GM20000 (cell line): Measurements from ENCODE around the gene CYP2S1.

Experiments
- DNase-seq: peaks from one replicate; pipeline ENCODE4 v3.0.0; 2012; ENCODE audit warnings: low spot score
- TF ChIP-seq, protein P1 (sequence below): IDR thresholded peaks from 2 replicates; pipeline ENCODE4 v1.5.1; 2012; ENCODE audit warnings: mild to moderate bottlenecking, control low read depth; ENCODE audit errors: extremely low read depth, missing control alignments

The CYP2S1 gene

GRCh38 chr19:41198559-41198958, 5.5 kb downstream of the CYP2S1 start:
- no peak for DNase-seq
- TF ChIP-seq, protein P1, sequence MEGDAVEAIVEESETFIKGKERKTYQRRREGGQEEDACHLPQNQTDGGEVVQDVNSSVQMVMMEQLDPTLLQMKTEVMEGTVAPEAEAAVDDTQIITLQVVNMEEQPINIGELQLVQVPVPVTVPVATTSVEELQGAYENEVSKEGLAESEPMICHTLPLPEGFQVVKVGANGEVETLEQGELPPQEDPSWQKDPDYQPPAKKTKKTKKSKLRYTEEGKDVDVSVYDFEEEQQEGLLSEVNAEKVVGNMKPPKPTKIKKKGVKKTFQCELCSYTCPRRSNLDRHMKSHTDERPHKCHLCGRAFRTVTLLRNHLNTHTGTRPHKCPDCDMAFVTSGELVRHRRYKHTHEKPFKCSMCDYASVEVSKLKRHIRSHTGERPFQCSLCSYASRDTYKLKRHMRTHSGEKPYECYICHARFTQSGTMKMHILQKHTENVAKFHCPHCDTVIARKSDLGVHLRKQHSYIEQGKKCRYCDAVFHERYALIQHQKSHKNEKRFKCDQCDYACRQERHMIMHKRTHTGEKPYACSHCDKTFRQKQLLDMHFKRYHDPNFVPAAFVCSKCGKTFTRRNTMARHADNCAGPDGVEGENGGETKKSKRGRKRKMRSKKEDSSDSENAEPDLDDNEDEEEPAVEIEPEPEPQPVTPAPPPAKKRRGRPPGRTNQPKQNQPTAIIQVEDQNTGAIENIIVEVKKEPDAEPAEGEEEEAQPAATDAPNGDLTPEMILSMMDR, result no peak

DNA sequence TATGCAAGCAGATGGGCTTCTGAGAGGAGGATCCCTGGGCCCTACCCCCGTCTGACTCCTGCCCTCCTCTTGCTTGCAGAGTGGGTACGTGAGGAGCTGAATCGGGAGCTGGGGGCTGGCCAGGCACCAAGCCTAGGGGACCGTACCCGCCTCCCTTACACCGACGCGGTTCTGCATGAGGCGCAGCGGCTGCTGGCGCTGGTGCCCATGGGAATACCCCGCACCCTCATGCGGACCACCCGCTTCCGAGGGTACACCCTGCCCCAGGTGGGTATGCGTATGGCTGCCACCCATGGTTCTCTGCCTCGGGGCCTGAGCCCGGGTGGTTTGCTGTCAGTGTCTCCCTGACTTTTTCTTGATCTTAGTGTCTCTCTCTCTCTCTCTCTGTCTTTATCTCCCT, 10.4 kb downstream of the CYP2S1 start:
- DNase-seq, result no peak
- TF ChIP-seq, protein P1, result no peak

DNA sequence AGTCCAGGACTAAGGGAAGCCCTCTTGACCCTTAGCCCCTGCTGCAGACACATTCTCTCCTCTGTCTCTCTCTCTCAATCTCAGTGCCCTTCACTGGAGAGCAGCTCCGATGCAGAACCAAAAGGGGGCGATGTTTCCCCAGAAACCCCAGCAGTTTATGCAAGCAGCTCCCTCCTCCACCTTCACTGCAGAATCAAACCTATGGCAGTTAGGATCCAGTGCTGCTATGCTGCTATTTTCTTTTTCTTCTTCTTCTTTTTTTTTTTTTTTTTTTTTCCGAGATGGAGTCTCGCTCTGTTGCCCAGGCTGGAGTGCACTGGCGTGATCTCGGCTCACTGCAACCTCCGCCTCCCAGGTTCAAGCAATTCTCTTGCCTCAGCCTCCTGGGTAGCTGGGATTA, 11.3 kb downstream of the CYP2S1 start:
- peak; percentile 83 for DNase-seq

DNA sequence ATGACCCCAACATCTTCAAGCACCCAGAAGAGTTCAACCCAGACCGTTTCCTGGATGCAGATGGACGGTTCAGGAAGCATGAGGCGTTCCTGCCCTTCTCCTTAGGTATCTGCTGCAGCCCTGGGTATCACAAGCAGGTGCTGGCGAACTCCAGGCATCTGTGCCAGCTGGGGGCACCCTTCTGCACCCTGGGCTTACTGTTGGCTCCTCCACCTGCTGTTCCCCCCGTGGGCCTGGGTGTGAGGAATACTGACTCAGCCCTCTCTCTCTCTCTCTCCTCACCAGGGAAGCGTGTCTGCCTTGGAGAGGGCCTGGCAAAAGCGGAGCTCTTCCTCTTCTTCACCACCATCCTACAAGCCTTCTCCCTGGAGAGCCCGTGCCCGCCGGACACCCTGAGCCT, 13.0 kb downstream of the CYP2S1 start:
- TF ChIP-seq, protein P1, result no peak
- no peak for DNase-seq

More for the DNA sequence above, 11.3 kb downstream of the CYP2S1 start:
- TF ChIP-seq, protein P1, result peak; percentile 72

DNA sequence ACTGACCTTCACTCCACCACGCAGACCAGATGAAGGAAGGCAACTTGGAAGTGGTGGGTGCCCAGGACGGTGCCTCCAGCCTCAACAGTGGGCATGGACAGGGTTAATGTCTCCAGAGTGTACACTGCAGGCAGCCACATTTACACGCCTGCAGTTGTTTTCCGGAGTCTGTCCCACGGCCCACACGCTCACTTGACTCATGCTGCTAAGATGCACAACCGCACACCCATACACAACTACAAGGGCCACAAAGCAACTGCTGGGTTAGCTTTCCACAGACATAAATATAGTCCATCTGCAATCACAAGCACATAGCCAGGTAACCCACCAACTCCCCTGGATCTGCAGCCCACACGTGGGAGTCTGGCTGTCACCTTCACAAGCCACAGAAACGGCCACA, 13.4 kb downstream of the CYP2S1 start:
- TF ChIP-seq, protein P1, result no peak
- no peak for DNase-seq

GRCh38 chr19:41206926-41207750, 14.1 kb downstream of the CYP2S1 start:
- TF ChIP-seq, protein P1, result no peak
- no peak for DNase-seq

GRCh38 chr19:41214161-41214560, 21.1 kb downstream of the CYP2S1 start:
- TF ChIP-seq, protein P1, result no peak
- DNase-seq, result no peak
